B cell (primary cell): ENCODE results near the gene ODC1. TPM values are rescaled to one million over a fixed set of nuclear protein-coding genes. Genes with fewer than 3 reads are reported as not detected.

Experiments
- ATAC-seq: fragments of 200-7000 bp; cut with Tn5 transposase; one replicate; pipeline ENCODE4 v1.10.0; 2021; ENCODE audit warnings: low read depth, mild to moderate bottlenecking, moderate number of reproducible peaks, moderate library complexity
- CTCF ChIA-PET: fragments of 350-600 bp; sonication (Branson Sonifier 250); formaldehyde crosslinking; loops from one replicate; lab custom pipeline; 2021; ENCODE audit warnings: antibody characterized with exemption, inconsistent platforms; lab: Charles Lee
- POLR2A ChIA-PET: fragments of 350-600 bp; sonication (Branson Sonifier 250); formaldehyde crosslinking; loops from one replicate; lab custom pipeline; 2021; ENCODE audit warnings: antibody characterized with exemption; lab: Charles Lee
- DNase-seq: peaks from one replicate; pipeline ENCODE4 v3.0.0; 2013
- H2AFZ ChIP-seq: 2 replicates; pipeline ENCODE4 v1.6.1; 2012; ENCODE audit warnings: mild to moderate bottlenecking, low read depth, low read length; ENCODE audit not compliant: insufficient read depth, poor library complexity, severe bottlenecking
- H3K27ac ChIP-seq, 2 donors: 1 replicate in 1 of 2; 2 replicates in 1 of 2; pipeline ENCODE4 v1.5.1; 2012 to 2013; ENCODE audit warnings: low read length in 2 of 2, mild to moderate bottlenecking in 2 of 2, moderate library complexity in 1 of 2
- H3K27me3 ChIP-seq, 4 experiments: fragments of 200-600 bp in 1 of 4; sonication (generic) in 1 of 4; replicated peaks in 1 of 4; 1 replicate in 2 of 4; 2 replicates in 2 of 4; pipeline versions ENCODE4 v1.6.1 to v1.7.0; 2013 to 2016; ENCODE audit warnings: low read length in 3 of 4, mild to moderate bottlenecking in 2 of 4, mixed read lengths in 1 of 4, moderate library complexity in 1 of 4; ENCODE audit not compliant: insufficient read depth in 4 of 4, control insufficient read depth in 3 of 4; ENCODE audit errors: control extremely low read depth in 1 of 4
- H3K36me3 ChIP-seq, 2 experiments: replicated peaks in 1 of 2; 1 replicate in 1 of 2; 2 replicates in 1 of 2; pipeline versions ENCODE4 v1.6.1 to v1.7.1; 2013; ENCODE audit warnings: low read length in 1 of 2; ENCODE audit not compliant: insufficient read depth in 2 of 2, control insufficient read depth in 1 of 2; ENCODE audit errors: control extremely low read depth in 1 of 2, extremely low read depth in 1 of 2
- H3K4me1 ChIP-seq, 2 donors: fragments of 200-600 bp in 1 of 2; sonication (generic) in 1 of 2; 1 replicate in 1 of 2; 2 replicates in 1 of 2; pipeline versions ENCODE4 v1.5.1 to v1.6.1; 2013 to 2017; ENCODE audit warnings: low read length in 2 of 2; ENCODE audit not compliant: control insufficient read depth in 2 of 2, insufficient read depth in 2 of 2
- H3K4me2 ChIP-seq: replicated peaks from 2 replicates; pipeline ENCODE3; 2012; ENCODE audit warnings: mild to moderate bottlenecking, low read depth, low read length; ENCODE audit not compliant: poor library complexity, severe bottlenecking
- H3K4me3 ChIP-seq, 5 experiments: fragments of 200-600 bp in 1 of 5; sonication (generic) in 1 of 5; 1 replicate in 3 of 5; 2 replicates in 2 of 5; pipeline versions ENCODE4 v1.5.1 to v1.7.0; 2011 to 2016; ENCODE audit warnings: low read length in 4 of 5, mild to moderate bottlenecking in 4 of 5, low read depth in 2 of 5, control low read depth in 1 of 5, moderate library complexity in 1 of 5; ENCODE audit not compliant: insufficient read depth in 1 of 5; ENCODE audit errors: control extremely low read depth in 1 of 5, extremely low read depth in 1 of 5
- H3K79me2 ChIP-seq: fragments of 200-600 bp; sonication (generic); one replicate; pipeline ENCODE4 v1.6.0; 2016; ENCODE audit warnings: low read length; ENCODE audit not compliant: control insufficient read depth, insufficient read depth
- H3K9ac ChIP-seq: fragments of 200-600 bp; sonication (generic); 2 replicates; pipeline ENCODE4 v1.6.1; 2017; ENCODE audit warnings: mild to moderate bottlenecking, low read length, moderate library complexity
- H3K9me3 ChIP-seq, 3 donors: one replicate each; pipeline versions ENCODE4 v1.6.1 to v1.7.1; 2013; ENCODE audit warnings: low read length in 2 of 3; ENCODE audit not compliant: control insufficient read depth in 2 of 3, insufficient read depth in 1 of 3; ENCODE audit errors: control extremely low read depth in 1 of 3
- H4K20me1 ChIP-seq: 2 replicates; pipeline ENCODE4 v1.6.0; 2012; ENCODE audit warnings: mild to moderate bottlenecking, low read length; ENCODE audit not compliant: insufficient read depth, control insufficient read depth, poor library complexity, severe bottlenecking
- H3K27ac Mint-ChIP-seq: one replicate; pipeline ENCODE4 v1.8.0; 2021; ENCODE audit warnings: mixed read lengths
- H3K27me3 Mint-ChIP-seq: one replicate; pipeline ENCODE4 v1.8.0; 2021; ENCODE audit warnings: mixed read lengths
- H3K4me1 Mint-ChIP-seq: one replicate; pipeline ENCODE4 v1.8.0; 2021; ENCODE audit warnings: mixed read lengths
- H3K4me3 Mint-ChIP-seq: one replicate; pipeline ENCODE4 v1.8.0; 2021; ENCODE audit warnings: mixed read lengths
- H3K9me3 Mint-ChIP-seq: one replicate; pipeline ENCODE4 v1.8.0; 2022; ENCODE audit warnings: mixed read lengths; ENCODE audit not compliant: insufficient read depth
- CTCF ChIP-seq: fragments of 200-600 bp; IDR thresholded peaks from one replicate; pipeline ENCODE4 v1.8.0; 2022; ENCODE audit warnings: antibody characterized with exemption, mild to moderate bottlenecking
- EZH2 ChIP-seq: IDR thresholded peaks from 2 replicates; pipeline ENCODE4 v1.6.1; 2012; ENCODE audit warnings: borderline replicate concordance, low read depth, mild to moderate bottlenecking, moderate library complexity, low read length; ENCODE audit not compliant: insufficient read depth, poor library complexity, severe bottlenecking
- WGBS: methylation state at CpG from one replicate; pipeline ENCODE4 v1.1.5; 2013; ENCODE audit warnings: missing lambda C conversion rate; ENCODE audit not compliant: insufficient coverage; 5-methylcytosine and 5-hydroxymethylcytosine counted together
- intact Hi-C: fragments of 100-400 bp; cut with micrococcal nuclease; formaldehyde crosslinking; loops from one replicate; pipeline ENCODE4 v1.10.0; 2022
- polyA plus RNA-seq: library from polyadenylated mRNA; depleted of rRNA; stranded (reverse); fragments of >200 nt; gene quantifications from 2 replicates; pipeline ENCODE4 v1.2.3, GENCODE V29; 2012
- total RNA-seq, 2 donors: library from RNA; stranded (reverse); fragments of 120-200 nt in 1 of 2; gene quantifications; 1 replicate in 1 of 2; 2 replicates in 1 of 2; pipeline versions ENCODE4 v1.2.3 to v1.2.4, GENCODE V29; 2013 to 2022

ODC1 gene
- total and polyA plus RNA-seq, 2 donors (not counting 1 experiment from before 2014, with no cell fraction given) = 88.7 to 171 TPM

GRCh38 chr2:10426726-10427617 lies 21.2 kb downstream of the ODC1 start:
- Histone ChIP-seq H3K4me3 (no peak overlapping the region), H3K36me3 (peaks cover 0 to 43% of the 10 kb centered on the region in 2 experiments), H3K9me3 (no peaks in the 10 kb centered on the region), H3K79me2 (no peaks in the 10 kb centered on the region), H3K27ac (no peak overlapping the region), H2AFZ (no peak overlapping the region), H4K20me1 (no peaks in the 10 kb centered on the region), H3K4me1 (peaks cover 3 to 6% of the 10 kb centered on the region in 2 donors), H3K4me2 (no peak overlapping the region), H3K27me3 (peaks cover 0 to 4% (median 0%) of the 10 kb centered on the region in 4 experiments), H3K9ac (no peak overlapping the region)
- TF ChIP-seq EZH2 = no peak
- TF ChIP-seq CTCF = no peak
- POLR2A ChIA-PET = no interaction called here
- no peak overlapping the region for H3K27ac Mint-ChIP-seq
- CTCF ChIA-PET = interaction anchor here (1.9 kb wide), 1 partner anchor 18 kb away, joined by 10 read pairs; no protein-coding TSS in a partner anchor
- intact Hi-C loops = no loop called here
- no peak for DNase-seq
- H3K4me3 Mint-ChIP-seq = no peak overlapping the region
- H3K4me1 Mint-ChIP-seq = peaks cover 4% of the 10 kb centered on the region
- no peaks in the 10 kb centered on the region for H3K27me3 Mint-ChIP-seq
- H3K9me3 Mint-ChIP-seq = no peaks in the 10 kb centered on the region
- 96% methylated on average over 35 of the region's 40 CpGs for WGBS
- ATAC-seq = no peak

- H2AFZ ChIP-seq = no peak overlapping the region
- no peaks in the 10 kb centered on the region for H4K20me1 ChIP-seq
- no peaks in the 10 kb centered on the region for H3K27me3 Mint-ChIP-seq
- CTCF ChIA-PET = interaction anchor here (1.2 to 1.9 kb wide), 2 partner anchors 9 to 17 kb away, joined by 4 to 10 read pairs; no protein-coding TSS in a partner anchor
- ATAC-seq (no peak), DNase-seq (no peak)
- H3K9me3 Mint-ChIP-seq = no peaks in the 10 kb centered on the region
- TF ChIP-seq EZH2 (no peak), CTCF (no peak)
- no peak overlapping the region for H3K27ac Mint-ChIP-seq
- no peaks in the 10 kb centered on the region for H3K79me2 ChIP-seq
- H3K9ac ChIP-seq = no peak overlapping the region
- POLR2A ChIA-PET = interaction anchor here (0.6 kb wide), 1 partner anchor 875 kb away, joined by 3 read pairs; no protein-coding TSS in a partner anchor
- H3K4me3 Mint-ChIP-seq = no peak overlapping the region
- no peak overlapping the region for H3K4me2 ChIP-seq
- H3K27me3 ChIP-seq = no peaks in the 10 kb centered on the region
- no peak overlapping the region for H3K27ac ChIP-seq
- peaks cover 0 to 48% of the 10 kb centered on the region in 2 experiments for H3K36me3 ChIP-seq
- intact Hi-C loops = no loop called here
- H3K4me1 Mint-ChIP-seq = no peaks in the 10 kb centered on the region
- H3K4me3 ChIP-seq = no peak overlapping the region
- H3K4me1 ChIP-seq = no peaks in the 10 kb centered on the region
- whole genome bisulfite sequencing = 66% methylated on average over 6 of the region's 10 CpGs
- H3K9me3 ChIP-seq = no peaks in the 10 kb centered on the region
Observed at GRCh38 chr2:10425699-10426098, 22.4 kb downstream of the ODC1 start.
